SU-DHL-6 (cell line): Measurements from ENCODE around the gene SLC22A15.

Source experiments
- CTCF ChIP-seq: fragments of 200-600 bp; sonication (generic); IDR thresholded peaks from one replicate; pipeline ENCODE4 v1.5.1; 2017; ENCODE audit warnings: antibody characterized with exemption, mild to moderate bottlenecking, low read length, moderate library complexity; ENCODE audit not compliant: insufficient read depth, poor library complexity, severe bottlenecking
- EZH2phosphoT487 ChIP-seq: fragments of 200-600 bp; sonication (generic), shearing (Covaris generic); conservative IDR thresholded peaks from 2 replicates; pipeline ENCODE4 v1.6.1; 2018; ENCODE audit warnings: mild to moderate bottlenecking, antibody characterized with exemption, low read length, moderate library complexity, mixed read lengths

DNA sequence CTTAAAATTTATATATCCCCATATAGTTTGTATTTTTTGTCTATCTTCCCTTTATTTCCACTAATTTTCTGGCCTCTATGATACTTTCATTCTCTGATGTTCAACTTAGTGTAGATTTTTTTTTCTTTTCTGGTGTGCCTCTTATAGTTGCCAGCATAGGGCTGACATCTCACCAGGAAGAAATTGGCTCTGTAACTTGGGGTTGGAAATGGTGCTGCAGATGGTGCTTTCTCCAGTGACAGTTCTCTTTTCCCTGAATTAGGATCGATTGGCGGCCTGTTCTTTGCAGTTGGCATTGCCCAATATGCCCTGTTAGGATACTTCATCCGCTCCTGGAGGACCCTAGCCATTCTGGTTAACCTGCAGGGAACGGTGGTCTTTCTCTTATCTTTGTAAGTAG lies 50.3 kb downstream of the SLC22A15 start:
- no peak for TF ChIP-seq CTCF
- no peak for TF ChIP-seq EZH2phosphoT487
